Endothelial cell of umbilical vein (primary cell): ENCODE results near the gene TACC3. TPM values are rescaled to one million over a fixed set of nuclear protein-coding genes. Genes with fewer than 3 reads are reported as not detected.

Experiments used
- BruUV-seq: library from RNA; stranded (reverse); fragments of 400-500 nt; replicated peaks from 2 replicates; lab custom pipeline; 2021; lab: Mats Ljungman, UMichigan
- CTCF ChIA-PET: fragments of 300-600, 350-600 bp; sonication (Branson Sonifier 250); formaldehyde crosslinking; loops from one replicate; lab custom pipeline; 2021; ENCODE audit warnings: antibody characterized with exemption, inconsistent platforms; lab: Charles Lee
- POLR2A ChIA-PET: fragments of 300-600, 350-600 bp; sonication (Branson Sonifier 250); formaldehyde crosslinking; loops from one replicate; lab custom pipeline; 2021; ENCODE audit warnings: antibody characterized with exemption, inconsistent platforms; lab: Charles Lee
- DNase-seq: peaks from one replicate; pipeline ENCODE4 v3.0.0-alpha.2; 2011; ENCODE audit warnings: low read depth, low spot score
- FAIRE-seq: peaks from 2 replicates; lab custom pipeline; 2011; peaks lifted over from hg19 to GRCh38; lab: Jason Lieb, UNC
- H2AFZ ChIP-seq: 2 replicates; pipeline ENCODE4 v1.6.0; 2012; ENCODE audit warnings: low read depth, low read length, control low read depth, inconsistent platforms
- H3K27ac ChIP-seq: 2 replicates; pipeline ENCODE4 v1.5.1; 2011; ENCODE audit warnings: low read depth, mild to moderate bottlenecking, control low read depth, low read length, moderate library complexity; ENCODE audit not compliant: insufficient read depth
- H3K27me3 ChIP-seq, 2 experiments: 2 replicates each; pipeline versions ENCODE4 v1.6.0 to v1.6.1; 2011; ENCODE audit warnings: low read length in 2 of 2, mixed read lengths in 1 of 2; ENCODE audit not compliant: control insufficient read depth in 2 of 2, insufficient read depth in 2 of 2
- H3K36me3 ChIP-seq, 2 experiments: 2 replicates in 1 of 2; 3 replicates in 1 of 2; pipeline ENCODE4 v1.5.1; 2011; ENCODE audit warnings: low read length in 2 of 2, mild to moderate bottlenecking in 1 of 2, moderate library complexity in 1 of 2; ENCODE audit not compliant: control insufficient read depth in 2 of 2, insufficient read depth in 2 of 2; ENCODE audit errors: extremely low read depth in 1 of 2
- H3K4me1 ChIP-seq: 3 replicates; pipeline ENCODE4 v1.5.1; 2011; ENCODE audit warnings: mild to moderate bottlenecking, low read length; ENCODE audit not compliant: control insufficient read depth, insufficient read depth; ENCODE audit errors: extremely low read depth
- H3K4me2 ChIP-seq: 2 replicates; pipeline ENCODE4 v1.6.1; 2011; ENCODE audit warnings: low read length, control low read depth, mixed read lengths; ENCODE audit not compliant: insufficient read depth
- H3K4me3 ChIP-seq, 3 experiments: fragments of 200-600 bp in 1 of 3; sonication (generic), shearing (Covaris generic) in 1 of 3; replicated peaks in 1 of 3; 2 replicates each; pipeline ENCODE4 v1.5.1; 2011 to 2016; ENCODE audit warnings: control low read depth in 3 of 3, low read length in 3 of 3, mild to moderate bottlenecking in 2 of 3, inconsistent platforms in 1 of 3, low read depth in 1 of 3, moderate library complexity in 1 of 3; ENCODE audit not compliant: insufficient read depth in 1 of 3
- H3K79me2 ChIP-seq: 2 replicates; pipeline ENCODE4 v1.6.0; 2012; ENCODE audit warnings: low read length, inconsistent platforms; ENCODE audit not compliant: control insufficient read depth, insufficient read depth
- H3K9ac ChIP-seq: replicated peaks from 2 replicates; pipeline ENCODE3; 2011; ENCODE audit warnings: low read length, control low read depth; ENCODE audit not compliant: insufficient read depth; ENCODE audit errors: extremely low read depth
- H3K9me1 ChIP-seq: replicated peaks from 3 replicates; pipeline ENCODE4 v1.6.0; 2011; ENCODE audit warnings: mild to moderate bottlenecking, low read length; ENCODE audit not compliant: control insufficient read depth, insufficient read depth; ENCODE audit errors: extremely low read depth
- H3K9me3 ChIP-seq: replicated peaks from 2 replicates; pipeline ENCODE4 v1.5.1; 2012; ENCODE audit warnings: low read length, inconsistent platforms; ENCODE audit not compliant: control insufficient read depth, insufficient read depth
- H4K20me1 ChIP-seq: replicated peaks from 2 replicates; pipeline ENCODE3; 2011; ENCODE audit warnings: mild to moderate bottlenecking, low read length; ENCODE audit not compliant: control insufficient read depth, insufficient read depth; ENCODE audit errors: extremely low read depth
- CTCF ChIP-seq, 2 donors: IDR thresholded peaks; 1 replicate in 1 of 2; 2 replicates in 1 of 2; pipeline ENCODE4 v1.5.1; 2011; ENCODE audit warnings: low read length in 2 of 2, mild to moderate bottlenecking in 2 of 2, moderate library complexity in 2 of 2, control low read depth in 1 of 2, inconsistent platforms in 1 of 2, low read depth in 1 of 2; ENCODE audit not compliant: insufficient read depth in 1 of 2; ENCODE audit errors: extremely low read depth in 1 of 2
- EZH2 ChIP-seq: IDR thresholded peaks from 2 replicates; pipeline ENCODE4 v1.6.1; 2012; ENCODE audit warnings: borderline replicate concordance, low read depth, mild to moderate bottlenecking, moderate library complexity, low read length, inconsistent platforms; ENCODE audit not compliant: severe bottlenecking
- FOS ChIP-seq: IDR thresholded peaks from 2 replicates; pipeline ENCODE4 v1.6.1; 2011; ENCODE audit warnings: mild to moderate bottlenecking, low read length, moderate library complexity, borderline replicate concordance; ENCODE audit not compliant: insufficient read depth
- GATA2 ChIP-seq: IDR thresholded peaks from 2 replicates; pipeline ENCODE4 v1.7.0; 2011; ENCODE audit warnings: low read depth, mild to moderate bottlenecking, moderate library complexity, mixed read lengths, low read length; ENCODE audit not compliant: insufficient read length, insufficient read depth
- JUN ChIP-seq: IDR thresholded peaks from 2 replicates; pipeline ENCODE4 v1.6.1; 2011; ENCODE audit warnings: borderline replicate concordance, low read depth; ENCODE audit not compliant: insufficient read length, insufficient read depth
- MAX ChIP-seq: IDR thresholded peaks from 2 replicates; pipeline ENCODE4 v1.6.1; 2011; ENCODE audit not compliant: insufficient read depth, insufficient read length
- MYC ChIP-seq: IDR thresholded peaks from one replicate; pipeline ENCODE4 v1.6.1; 2011; ENCODE audit warnings: mild to moderate bottlenecking, low read depth, low read length
- POLR2A ChIP-seq: IDR thresholded peaks from 2 replicates; pipeline ENCODE4 v1.6.1; 2012; ENCODE audit warnings: low read depth, mild to moderate bottlenecking, control low read depth, low read length
- POLR2AphosphoS5 ChIP-seq: IDR thresholded peaks from 2 replicates; pipeline ENCODE4 v1.6.1; 2012; ENCODE audit warnings: low read depth, mild to moderate bottlenecking, control low read depth, low read length, moderate library complexity; ENCODE audit not compliant: insufficient read depth
- dilution Hi-C: fragments of 300-500 bp; cut with MboI; formaldehyde crosslinking; loops from one replicate; pipeline ENCODE4 v1.15.0; 2019; ENCODE audit warnings: low sequenced_read_pairs; ENCODE audit not compliant: extremely low pct_ligation_motif_present
- intact Hi-C: fragments of 100-400 bp; cut with micrococcal nuclease; formaldehyde crosslinking; loops from one replicate; pipeline ENCODE4 v1.10.0; 2022
- polyA plus RNA-seq, 4 experiments: library from polyadenylated mRNA; depleted of rRNA in 3 of 4; stranded (reverse) in 3 of 4; unstranded in 1 of 4; fragments of >200 nt; gene quantifications; 2 replicates each; pipeline versions ENCODE4 v1.2.1 to v1.2.3, GENCODE V29; 2011 to 2012; ENCODE audit warnings: missing spikeins in 1 of 4
- total RNA-seq: library from RNA; stranded (reverse); gene quantifications from 2 replicates; pipeline ENCODE4 v1.2.3, GENCODE V29; 2021

The TACC3 gene
- total and polyA plus RNA-seq, 2 donors (not counting 3 experiments of a cell fraction or from before 2014, with no cell fraction given), result 54.5 to 135 TPM

GRCh38 chr4:1746265-1746691 is 25.0 kb downstream of the TACC3 start:
- intact Hi-C loops (loop anchor here (5.0 kb wide), 1 partner anchor 46 kb away; the partner anchor contains the start of gene FGFR3), dilution Hi-C loops (no loop called here)
- no TSS peak for BruUV-seq
- Histone ChIP-seq H3K36me3 (peaks cover 2 to 12% of the 10 kb centered on the region in 2 experiments), H2AFZ (no peak overlapping the region), H3K27ac (no peak overlapping the region), H3K4me2 (no peak overlapping the region), H3K9me1 (no peaks in the 10 kb centered on the region), H3K9ac (no peak overlapping the region), H3K4me3 (no peak overlapping the region), H4K20me1 (no peaks in the 10 kb centered on the region), H3K27me3 (no peaks in the 10 kb centered on the region), H3K4me1 (peaks cover 4% of the 10 kb centered on the region), H3K79me2 (no peaks in the 10 kb centered on the region), H3K9me3 (no peaks in the 10 kb centered on the region)
- DNase-seq (peak; percentile 75), FAIRE-seq (no peak)
- ChIA-PET POLR2A (no interaction called here), CTCF (interaction anchor here (1.3 to 6.0 kb wide), 6 partner anchors 8 to 165 kb away, joined by 4 to 198 read pairs (median 14); no protein-coding TSS in a partner anchor)
- TF ChIP-seq POLR2A (no peak), FOS (no peak), GATA2 (no peak), POLR2AphosphoS5 (peak; percentile 39), CTCF (IDR thresholded peaks at IDR 0.05; ENCODE audit: extremely low read depth in 1 of 2, insufficient read depth in 1 of 2, low read depth in 1 of 2, low read length in 2 of 2) (peak; percentile 93 to 96), EZH2 (no peak), JUN (no peak), MYC (no peak), MAX (no peak)
